Activated naive CD4-positive, alpha-beta T cell treated with anti-CD3 and anti-CD28 coated beads, Interleukin-2, amount 50 U/mL, for 72 hours (primary cell): ENCODE measurements around the gene SGPP2. TPM values are rescaled to one million over a fixed set of nuclear protein-coding genes. Genes with fewer than 3 reads are reported as not detected.

ENCODE experiments used
- total RNA-seq, 2 donors: library from RNA; stranded (reverse); gene quantifications; one replicate each; pipeline ENCODE4 v1.2.3, GENCODE V29; 2022

Gene SGPP2
- total RNA-seq, 2 donors from 2014 or later, result 1.3 to 10.0 TPM

Other genes with a start within 250 kb of the SGPP2 start
- not detected for gene PAX3, start 125.5 kb upstream of the SGPP2 start, total RNA-seq
- gene FARSB, start 231.5 kb downstream of the SGPP2 start, total RNA-seq, result 10 to 100 TPM; 30.8 to 39.5 TPM
- gene MOGAT1, start 247.1 kb downstream of the SGPP2 start, total RNA-seq, result not detected